ENCODE data around the gene RAD51B. TPM values are rescaled to one million over a fixed set of nuclear protein-coding genes. Genes with fewer than 3 reads are reported as not detected.

The RAD51B gene
- total RNA-seq, 1 experiment from 2014 or later, result 16.7 TPM

DNA sequence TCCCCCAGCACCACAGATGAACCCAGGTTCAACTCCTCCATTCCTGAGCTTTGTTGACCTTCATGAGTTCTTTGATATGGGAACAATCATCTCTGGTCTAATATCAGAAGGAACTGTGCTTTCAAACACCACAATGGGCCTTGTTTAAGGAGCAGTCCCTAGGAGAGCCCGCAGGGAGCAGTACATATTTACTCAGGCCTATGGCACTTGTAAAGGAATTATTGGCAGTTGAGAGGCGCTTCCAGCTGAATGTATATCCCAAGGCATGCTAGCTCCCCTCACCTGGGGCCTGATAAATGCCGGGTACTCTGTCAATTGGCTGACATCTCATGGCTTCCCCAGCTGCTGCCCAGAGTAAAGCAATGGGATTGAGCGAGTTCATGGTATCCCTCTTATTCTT is 897.1 kb downstream of the RAD51B start:
- WGBS (ENCODE audit: extremely low coverage, insufficient read length, low lambda C conversion rate), result no CpG with 5 or more reads among the region's 4 CpGs
- H2BK15ac ChIP-seq (ENCODE audit: low read depth, low read length), result no peak overlapping the region
- no peak overlapping the region for H2BK120ac ChIP-seq (ENCODE audit: low read depth, low read length, poor library complexity, severe bottlenecking)
- H3K23me2 ChIP-seq (ENCODE audit: insufficient read length, low read depth, low read length, poor library complexity, severe bottlenecking), result no peaks in the 10 kb centered on the region
- no peak overlapping the region for H2AK5ac ChIP-seq (ENCODE audit: insufficient read length, low read length)
- no peak overlapping the region for H4K8ac ChIP-seq (replicated peaks; ENCODE audit: insufficient read length, low read depth, low read length)
- H3K79me1 ChIP-seq (ENCODE audit: insufficient read depth, low read depth, low read length, poor library complexity, severe bottlenecking), result no peaks in the 10 kb centered on the region
- Mint-ChIP-seq H3K4me3 (no peak overlapping the region), H3K27ac (no peak overlapping the region), H3K9me3 (peaks cover 0 to 2% of the 10 kb centered on the region in 2 experiments; a peak in 1 of 5 replicates), H3K4me1 (peaks cover 0 to 4% of the 10 kb centered on the region in 2 experiments; a peak in 2 of 4 replicates), H3K27me3 (ENCODE audit: low read depth) (peaks cover 3% of the 10 kb centered on the region), H3K36me3 (ENCODE audit: insufficient read depth in 1 of 3, low read depth in 3 of 3) (no peaks in the 10 kb centered on the region)
- H2BK12ac ChIP-seq (ENCODE audit: insufficient read length, low read depth, low read length), result no peak overlapping the region
- H3K18ac ChIP-seq (ENCODE audit: insufficient read length, low read depth, low read length), result no peak overlapping the region
- no peak overlapping the region for H3K56ac ChIP-seq (ENCODE audit: insufficient read length, low read depth, low read length)
- H2BK20ac ChIP-seq (ENCODE audit: low read depth, low read length, poor library complexity, severe bottlenecking), result no peak overlapping the region
- H3K27me3 ChIP-seq (ENCODE audit: insufficient read depth, low read length), result no peaks in the 10 kb centered on the region
- H3T11ph ChIP-seq (ENCODE audit: low read length), result no peak overlapping the region
- no peaks in the 10 kb centered on the region for H3K79me2 ChIP-seq (ENCODE audit: insufficient read depth, low read length)
- H3K4ac ChIP-seq (ENCODE audit: low read depth, low read length), result no peak overlapping the region
- no peak overlapping the region for H3K4me2 ChIP-seq (ENCODE audit: insufficient read depth, insufficient read length, low read length)
- H3K4me1 ChIP-seq (ENCODE audit: insufficient read depth, low read length), result no peaks in the 10 kb centered on the region
- H4K20me1 ChIP-seq (ENCODE audit: control insufficient read depth, insufficient read depth, insufficient read length), result no peaks in the 10 kb centered on the region
- H4K5ac ChIP-seq (ENCODE audit: insufficient read length, low read depth, low read length), result no peak overlapping the region
- DNase-seq, result no peak
- TF ChIP-seq, protein P1, sequence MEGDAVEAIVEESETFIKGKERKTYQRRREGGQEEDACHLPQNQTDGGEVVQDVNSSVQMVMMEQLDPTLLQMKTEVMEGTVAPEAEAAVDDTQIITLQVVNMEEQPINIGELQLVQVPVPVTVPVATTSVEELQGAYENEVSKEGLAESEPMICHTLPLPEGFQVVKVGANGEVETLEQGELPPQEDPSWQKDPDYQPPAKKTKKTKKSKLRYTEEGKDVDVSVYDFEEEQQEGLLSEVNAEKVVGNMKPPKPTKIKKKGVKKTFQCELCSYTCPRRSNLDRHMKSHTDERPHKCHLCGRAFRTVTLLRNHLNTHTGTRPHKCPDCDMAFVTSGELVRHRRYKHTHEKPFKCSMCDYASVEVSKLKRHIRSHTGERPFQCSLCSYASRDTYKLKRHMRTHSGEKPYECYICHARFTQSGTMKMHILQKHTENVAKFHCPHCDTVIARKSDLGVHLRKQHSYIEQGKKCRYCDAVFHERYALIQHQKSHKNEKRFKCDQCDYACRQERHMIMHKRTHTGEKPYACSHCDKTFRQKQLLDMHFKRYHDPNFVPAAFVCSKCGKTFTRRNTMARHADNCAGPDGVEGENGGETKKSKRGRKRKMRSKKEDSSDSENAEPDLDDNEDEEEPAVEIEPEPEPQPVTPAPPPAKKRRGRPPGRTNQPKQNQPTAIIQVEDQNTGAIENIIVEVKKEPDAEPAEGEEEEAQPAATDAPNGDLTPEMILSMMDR (conservative IDR thresholded peaks at IDR 0.05), result peak; percentile 35; the same call in 2 of the 3 replicates
- H3K27ac ChIP-seq (ENCODE audit: insufficient read length, low read depth, low read length), result no peak overlapping the region
- no peak overlapping the region for H4K91ac ChIP-seq (ENCODE audit: insufficient read length, low read depth, low read length)
- H3K9ac ChIP-seq (ENCODE audit: extremely low read depth, insufficient read length, low read length), result no peak overlapping the region
- no peaks in the 10 kb centered on the region for H3K9me3 ChIP-seq (ENCODE audit: control insufficient read depth, low read depth, low read length)
- no peak overlapping the region for H2AFZ ChIP-seq (ENCODE audit: low read length)
- no peak overlapping the region for H2BK5ac ChIP-seq (ENCODE audit: insufficient read length, low read length)
- no peak overlapping the region for H3K23ac ChIP-seq (ENCODE audit: insufficient read length, low read depth, low read length)
- H3K14ac ChIP-seq (ENCODE audit: insufficient read depth, low read length), result no peak overlapping the region
